ENCODE data around the gene MUSTN1. TPM values are rescaled to one million over a fixed set of nuclear protein-coding genes. Genes with fewer than 3 reads are reported as not detected.

Gene MUSTN1
- total and polyA plus RNA-seq, 4 donors: 0.25 to 12.1 (median 3.9) TPM

- H3K4me3 ChIP-seq (ENCODE audit: low read depth in 1 of 3, low read length in 3 of 3): no peak overlapping the region
- no peak overlapping the region for H3K9ac ChIP-seq (ENCODE audit: low read depth in 1 of 2, low read length in 2 of 2)
- H3K36me3 ChIP-seq (ENCODE audit: control insufficient read depth in 4 of 4, insufficient read depth in 3 of 4, low read depth in 1 of 4, low read length in 3 of 4): peaks cover 0 to 25% (median 6%) of the 10 kb centered on the region in 4 donors
- H3K4me1 ChIP-seq (ENCODE audit: control insufficient read depth in 4 of 4, insufficient read depth in 4 of 4, low read length in 3 of 4): peaks cover 0 to 4% (median 1%) of the 10 kb centered on the region in 4 donors
- DNase-seq (ENCODE audit: low spot score): no peak
- no peaks in the 10 kb centered on the region for H3K9me3 ChIP-seq (ENCODE audit: control insufficient read depth in 4 of 4, low read length in 3 of 4)
- no peaks in the 10 kb centered on the region for H3K27me3 ChIP-seq (ENCODE audit: control insufficient read depth in 4 of 4, insufficient read depth in 4 of 4, low read length in 3 of 4)
- TF ChIP-seq REST (IDR thresholded peaks at IDR 0.05) (peak; percentile 66), ZBTB33 (IDR thresholded peaks at IDR 0.05) (no peak), EGR1 (IDR thresholded peaks at IDR 0.05; ENCODE audit: low read depth in 2 of 2) (no peak), TAF1 (conservative IDR thresholded peaks at IDR 0.05) (no peak), YY1 (IDR thresholded peaks at IDR 0.05) (no peak), SP1 (IDR thresholded peaks at IDR 0.05) (no peak)
- WGBS: 96% methylated on average over 2 of the region's 2 CpGs
- no peak overlapping the region for H3K27ac ChIP-seq (ENCODE audit: low read depth in 1 of 2, low read length in 2 of 2)
Observed at GRCh38 chr3:52854013-52854412, 19.2 kb upstream of the MUSTN1 start.

GRCh38 chr3:52852419-52852818 is 17.6 kb upstream of the MUSTN1 start:
- H3K9ac ChIP-seq (ENCODE audit: low read depth in 1 of 2, low read length in 2 of 2): no peak overlapping the region
- TF ChIP-seq FOXA1 (IDR thresholded peaks at IDR 0.05) (no peak), ATF3 (IDR thresholded peaks at IDR 0.05) (no peak), CTCF (IDR thresholded peaks at IDR 0.05; ENCODE audit: low read depth, low read length, missing input control) (no peak), SP1 (IDR thresholded peaks at IDR 0.05) (no peak), REST (IDR thresholded peaks at IDR 0.05) (no peak), JUND (IDR thresholded peaks at IDR 0.05) (no peak), HNF4G (IDR thresholded peaks at IDR 0.05) (no peak)
- H3K4me1 ChIP-seq (ENCODE audit: control insufficient read depth in 4 of 4, insufficient read depth in 4 of 4, low read length in 3 of 4): peaks cover 0 to 4% (median 1%) of the 10 kb centered on the region in 4 donors
- no peak overlapping the region for H3K27ac ChIP-seq (ENCODE audit: low read depth in 1 of 2, low read length in 2 of 2)
- no peak for DNase-seq (ENCODE audit: low spot score)
- no peaks in the 10 kb centered on the region for H3K27me3 ChIP-seq (ENCODE audit: control insufficient read depth in 4 of 4, insufficient read depth in 4 of 4, low read length in 3 of 4)
- no peaks in the 10 kb centered on the region for H3K9me3 ChIP-seq (ENCODE audit: control insufficient read depth in 4 of 4, low read length in 3 of 4)
- H3K4me3 ChIP-seq (ENCODE audit: low read depth in 1 of 3, low read length in 3 of 3): no peak overlapping the region
- WGBS: 87% methylated on average over 2 of the region's 2 CpGs
- peaks cover 0 to 38% (median 19%) of the 10 kb centered on the region in 4 donors for H3K36me3 ChIP-seq (ENCODE audit: control insufficient read depth in 4 of 4, insufficient read depth in 3 of 4, low read depth in 1 of 4, low read length in 3 of 4)

All from liver (tissue), 9 donors.